ENCODE data around the gene PTPRE.

DNA sequence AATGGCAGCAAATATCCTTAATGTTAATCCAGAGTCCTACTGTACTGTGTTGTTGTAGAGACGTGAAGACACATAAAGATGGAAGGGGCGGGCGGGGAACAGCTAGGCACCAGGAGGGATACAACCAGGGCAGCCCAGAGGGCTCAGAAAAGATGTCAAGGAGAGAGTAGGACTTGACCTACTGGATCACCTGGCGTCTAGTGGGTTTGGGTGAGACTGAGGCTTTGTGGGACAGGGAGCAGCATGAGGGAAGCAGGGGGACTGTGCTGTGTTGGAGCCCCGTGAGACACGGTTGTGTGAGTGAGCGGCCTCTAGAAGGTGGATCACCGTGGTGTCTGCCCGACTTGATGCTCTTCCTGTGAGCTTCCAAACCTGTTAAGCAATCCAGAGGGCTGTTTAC is 68.0 kb downstream of the PTPRE start:
- no peak for TF ChIP-seq GATA2 (IDR thresholded peaks at IDR 0.05; ENCODE audit: low read depth, low read length)
- no peak for TF ChIP-seq GATA3 (IDR thresholded peaks at IDR 0.05; ENCODE audit: low read depth, low read length)

Measured in SH-SY5Y (cell line).